DOHH2 (cell line): ENCODE data around the gene NEK11.

Source experiments
- H3F3A ChIP-seq: fragments of 200-600 bp; sonication (generic), shearing (Covaris generic); 2 replicates; pipeline ENCODE4 v1.6.0; 2016; ENCODE audit warnings: antibody characterized with exemption, mild to moderate bottlenecking; ENCODE audit not compliant: control insufficient read depth, insufficient read depth
- H3K27ac ChIP-seq: fragments of 200-600 bp; sonication (generic); 2 replicates; pipeline ENCODE4 v1.5.1; 2014; ENCODE audit warnings: low read depth, mild to moderate bottlenecking, low read length, moderate library complexity
- H3K27me3 ChIP-seq: fragments of 200-600 bp; sonication (generic); 2 replicates; pipeline ENCODE4 v1.6.1; 2014; ENCODE audit warnings: mild to moderate bottlenecking, low read length, mixed read lengths; ENCODE audit not compliant: control insufficient read depth
- H3K36me3 ChIP-seq: fragments of 200-600 bp; sonication (generic); 2 replicates; pipeline ENCODE4 v1.6.1; 2014; ENCODE audit warnings: mild to moderate bottlenecking, low read length, moderate library complexity, mixed read lengths; ENCODE audit not compliant: control insufficient read depth
- H3K4me1 ChIP-seq: fragments of 200-600 bp; sonication (generic); 2 replicates; pipeline ENCODE4 v1.6.1; 2014; ENCODE audit warnings: mild to moderate bottlenecking, low read length, mixed read lengths; ENCODE audit not compliant: control insufficient read depth
- H3K4me2 ChIP-seq: fragments of 200-600 bp; sonication (generic); 2 replicates; pipeline ENCODE4 v1.6.0; 2014; ENCODE audit warnings: mild to moderate bottlenecking, low read length, moderate library complexity
- H3K4me3 ChIP-seq: fragments of 200-600 bp; sonication (generic); 2 replicates; pipeline ENCODE4 v1.5.1; 2014; ENCODE audit warnings: mild to moderate bottlenecking, low read length, mixed read lengths
- H3K79me2 ChIP-seq: fragments of 200-600 bp; sonication (generic); 2 replicates; pipeline ENCODE4 v1.6.1; 2014; ENCODE audit warnings: mild to moderate bottlenecking, low read length, mixed read lengths; ENCODE audit not compliant: control insufficient read depth
- H3K9me2 ChIP-seq: fragments of 200-600 bp; sonication (generic); replicated peaks from 2 replicates; pipeline ENCODE4 v1.6.1; 2014; ENCODE audit warnings: mild to moderate bottlenecking, low read length, mixed read lengths; ENCODE audit not compliant: control insufficient read depth
- H3K9me3 ChIP-seq: fragments of 200-600 bp; sonication (generic); 2 replicates; pipeline ENCODE4 v1.6.1; 2014; ENCODE audit warnings: antibody characterized with exemption, low read length, mixed read lengths; ENCODE audit not compliant: control insufficient read depth, insufficient read depth
- H4K20me1 ChIP-seq: fragments of 200-600 bp; sonication (generic); 2 replicates; pipeline ENCODE4 v1.6.0; 2014; ENCODE audit warnings: low read depth, mild to moderate bottlenecking, antibody characterized with exemption, low read length, moderate library complexity; ENCODE audit not compliant: control insufficient read depth, insufficient read depth
- CTCF ChIP-seq: fragments of 200-600 bp; sonication (generic); IDR thresholded peaks from one replicate; pipeline ENCODE4 v1.5.1; 2014; ENCODE audit warnings: antibody characterized with exemption, mild to moderate bottlenecking, low read depth, low read length; ENCODE audit not compliant: poor library complexity, severe bottlenecking
- EZH2phosphoT487 ChIP-seq: fragments of 200-600 bp; sonication (generic); IDR thresholded peaks from 2 replicates; pipeline ENCODE4 v1.6.1; 2017; ENCODE audit warnings: borderline replicate concordance, mild to moderate bottlenecking, antibody characterized with exemption, low read length, moderate library complexity, mixed read lengths

The NEK11 gene

DNA sequence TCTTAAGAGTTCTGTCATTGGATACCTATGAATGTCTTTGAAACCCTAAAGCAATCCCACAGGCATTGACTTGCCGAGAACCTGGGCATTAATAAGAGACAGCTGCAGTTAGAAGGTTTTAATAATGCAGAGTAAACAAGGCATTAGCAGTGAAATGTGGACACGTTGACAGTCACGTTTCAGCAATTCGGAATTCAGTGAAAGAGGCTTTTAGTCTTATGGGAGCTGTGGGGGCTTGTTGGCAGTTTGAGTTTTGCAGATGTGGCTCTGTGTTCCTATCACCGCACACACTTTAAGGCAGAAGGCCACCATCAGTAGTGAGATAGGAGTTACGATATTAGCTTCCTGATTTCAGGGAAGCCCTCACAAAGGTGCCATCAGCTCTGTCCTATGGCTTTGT, 209.7 kb downstream of the NEK11 start:
- no peak overlapping the region for H3K4me2 ChIP-seq
- no peaks in the 10 kb centered on the region for H3K79me2 ChIP-seq
- TF ChIP-seq EZH2phosphoT487: no peak
- no peak for TF ChIP-seq CTCF
- H3K9me2 ChIP-seq: no peaks in the 10 kb centered on the region
- no peaks in the 10 kb centered on the region for H3F3A ChIP-seq
- no peak overlapping the region for H3K4me3 ChIP-seq
- no peaks in the 10 kb centered on the region for H3K36me3 ChIP-seq
- H3K4me1 ChIP-seq: no peaks in the 10 kb centered on the region
- H3K27ac ChIP-seq: no peak overlapping the region
- no peaks in the 10 kb centered on the region for H4K20me1 ChIP-seq
- H3K9me3 ChIP-seq: no peaks in the 10 kb centered on the region
- no peaks in the 10 kb centered on the region for H3K27me3 ChIP-seq

DNA sequence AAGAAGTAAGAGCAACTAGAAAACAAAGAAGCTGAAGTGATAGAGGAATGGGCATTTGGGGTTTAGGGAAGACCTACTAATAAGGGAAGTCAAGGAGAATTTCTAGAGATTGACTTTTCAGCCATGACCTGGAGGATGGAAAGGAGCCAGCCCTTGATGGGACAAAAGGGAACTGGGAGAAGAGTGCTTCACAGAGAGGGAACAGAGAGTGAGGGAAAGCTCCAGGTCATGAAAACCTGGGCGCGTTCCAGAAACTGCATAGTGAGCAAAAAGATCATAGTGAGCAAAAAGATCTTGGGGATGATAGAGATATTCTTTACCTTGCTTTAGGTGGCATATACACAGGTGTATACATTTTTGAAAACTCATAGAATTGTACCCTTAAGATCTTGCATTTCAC, 211.8 kb downstream of the NEK11 start:
- Histone ChIP-seq H3K4me3 (no peak overlapping the region), H3K27ac (no peak overlapping the region), H3K9me2 (no peaks in the 10 kb centered on the region), H3K27me3 (no peaks in the 10 kb centered on the region), H3K79me2 (no peaks in the 10 kb centered on the region), H3F3A (no peaks in the 10 kb centered on the region), H3K4me2 (no peak overlapping the region), H3K9me3 (no peaks in the 10 kb centered on the region), H3K36me3 (no peaks in the 10 kb centered on the region), H3K4me1 (no peaks in the 10 kb centered on the region), H4K20me1 (no peaks in the 10 kb centered on the region)
- no peak for TF ChIP-seq EZH2phosphoT487
- TF ChIP-seq CTCF: no peak

DNA sequence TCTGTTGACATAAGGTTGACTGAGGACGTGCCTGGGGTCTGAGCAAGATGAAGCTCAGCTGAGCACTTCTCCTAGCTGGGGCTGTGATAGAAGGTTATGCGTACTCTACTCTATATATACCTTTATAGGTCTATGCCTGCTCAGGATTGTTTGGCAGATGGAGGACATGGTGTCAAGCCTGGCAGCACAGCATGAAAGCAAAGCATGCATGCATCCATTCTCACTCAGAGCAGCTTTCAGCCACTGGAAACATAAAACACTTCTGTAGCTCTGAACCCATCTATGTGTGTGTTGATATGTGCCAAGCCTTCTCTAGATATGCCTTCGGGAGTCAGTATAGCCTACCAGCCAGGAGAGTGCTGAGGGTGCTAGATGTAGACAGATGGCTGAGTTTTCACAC, 212.6 kb downstream of the NEK11 start:
- TF ChIP-seq EZH2phosphoT487 (no peak), CTCF (no peak)
- Histone ChIP-seq H3F3A (no peaks in the 10 kb centered on the region), H3K9me2 (no peaks in the 10 kb centered on the region), H3K36me3 (no peaks in the 10 kb centered on the region), H4K20me1 (no peaks in the 10 kb centered on the region), H3K4me3 (no peak overlapping the region), H3K27ac (no peak overlapping the region), H3K27me3 (no peaks in the 10 kb centered on the region), H3K4me1 (no peaks in the 10 kb centered on the region), H3K4me2 (no peak overlapping the region), H3K79me2 (no peaks in the 10 kb centered on the region), H3K9me3 (no peaks in the 10 kb centered on the region)

DNA sequence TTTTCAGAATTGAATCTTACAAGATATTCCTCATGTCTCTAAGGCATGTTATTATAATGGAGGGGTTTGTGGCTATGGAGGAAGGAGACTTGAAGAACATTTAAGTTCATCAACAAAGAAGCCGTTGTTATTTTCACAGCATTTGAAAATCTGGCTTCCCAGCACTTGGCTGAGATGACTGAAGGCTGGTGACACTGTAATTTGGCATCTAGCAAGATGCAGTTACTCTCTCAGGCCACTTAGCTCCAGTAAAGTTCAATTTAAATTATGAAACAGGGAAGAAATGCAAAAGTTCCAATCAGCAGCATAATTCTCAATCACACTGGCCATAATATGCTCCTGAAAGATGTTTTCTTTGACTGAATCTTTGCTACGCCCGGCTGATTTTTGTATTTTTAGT, 215.5 kb downstream of the NEK11 start:
- TF ChIP-seq CTCF (no peak), EZH2phosphoT487 (no peak)
- Histone ChIP-seq H3K4me2 (no peak overlapping the region), H3K4me3 (no peak overlapping the region), H3K27me3 (no peaks in the 10 kb centered on the region), H3K9me3 (no peaks in the 10 kb centered on the region), H3K9me2 (no peaks in the 10 kb centered on the region), H3K79me2 (no peaks in the 10 kb centered on the region), H3F3A (no peaks in the 10 kb centered on the region), H4K20me1 (no peaks in the 10 kb centered on the region), H3K4me1 (no peaks in the 10 kb centered on the region), H3K36me3 (no peaks in the 10 kb centered on the region), H3K27ac (no peak overlapping the region)
